Stimulated activated CD8-positive, alpha-beta memory T cell treated with anti-CD3 and anti-CD28 coated beads, Interleukin-15, amount 100 ng/mL, for 4 hours (primary cell): ENCODE results near the gene GPBAR1.
A peak's percentile ranks its signal among the peaks of the same experiment; 100 is the strongest.

Experiments used
- DNase-seq, 2 donors: peaks; one replicate each; pipeline ENCODE4 v3.0.0-alpha.2; 2020; ENCODE audit warnings: low read depth in 2 of 2

GPBAR1 gene

DNA sequence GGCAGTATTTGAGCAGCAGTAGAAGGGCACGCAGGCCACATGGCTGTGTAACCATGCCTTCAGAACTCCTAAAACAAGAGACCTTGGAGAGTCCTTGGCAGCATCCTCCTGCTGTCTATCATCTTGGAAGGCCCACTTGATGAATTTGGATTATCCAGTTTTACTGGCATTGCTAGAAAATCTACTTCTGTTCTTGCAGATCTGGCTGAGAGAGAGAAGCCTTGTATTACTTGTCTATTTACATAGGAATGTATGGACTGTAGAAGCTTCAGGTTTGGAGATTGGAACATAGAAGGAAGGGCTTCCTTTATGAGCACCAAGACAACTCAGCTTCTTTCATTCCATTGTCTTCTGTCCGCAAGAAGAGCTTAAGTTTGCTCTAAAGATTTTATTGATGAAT, 16.1 kb upstream of the GPBAR1 start:
- no peak for DNase-seq

GRCh38 chr2:218245214-218245613, 15.6 kb upstream of the GPBAR1 start:
- no peak for DNase-seq

GRCh38 chr2:218249691-218250090, 11.1 kb upstream of the GPBAR1 start:
- DNase-seq, result no peak

GRCh38 chr2:218252509-218253231, 8.1 kb upstream of the GPBAR1 start:
- no peak for DNase-seq

DNA sequence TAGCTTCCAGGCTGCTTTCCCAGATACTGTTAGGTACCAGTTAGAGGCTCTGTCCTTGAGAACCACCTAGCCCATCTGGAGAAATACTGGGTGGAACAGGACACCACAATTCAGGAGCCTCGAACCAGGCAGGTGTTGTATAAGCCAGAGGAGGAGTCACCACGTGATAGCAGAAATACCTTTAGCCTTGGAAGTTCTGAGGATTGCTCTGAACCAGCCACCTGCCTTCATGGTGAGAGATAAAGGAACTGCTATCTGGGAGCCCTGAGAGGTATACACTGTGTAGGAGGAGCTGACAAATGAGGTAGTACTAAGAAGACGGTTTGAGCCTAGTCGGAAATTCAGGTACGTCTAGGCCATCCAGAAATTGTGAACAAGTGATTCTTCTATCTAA, 7.6 kb upstream of the GPBAR1 start:
- no peak for DNase-seq

- no peak for DNase-seq
These were observed 5.4 kb upstream of the GPBAR1 start for GRCh38 chr2:218255446-218255845.

- no peak for DNase-seq
These were observed 4.0 kb upstream of the GPBAR1 start for GRCh38 chr2:218256612-218257350.

GRCh38 chr2:218257390-218257981, 3.3 kb upstream of the GPBAR1 start:
- peak in 1 of 2 donors; percentile 33 for DNase-seq

DNA sequence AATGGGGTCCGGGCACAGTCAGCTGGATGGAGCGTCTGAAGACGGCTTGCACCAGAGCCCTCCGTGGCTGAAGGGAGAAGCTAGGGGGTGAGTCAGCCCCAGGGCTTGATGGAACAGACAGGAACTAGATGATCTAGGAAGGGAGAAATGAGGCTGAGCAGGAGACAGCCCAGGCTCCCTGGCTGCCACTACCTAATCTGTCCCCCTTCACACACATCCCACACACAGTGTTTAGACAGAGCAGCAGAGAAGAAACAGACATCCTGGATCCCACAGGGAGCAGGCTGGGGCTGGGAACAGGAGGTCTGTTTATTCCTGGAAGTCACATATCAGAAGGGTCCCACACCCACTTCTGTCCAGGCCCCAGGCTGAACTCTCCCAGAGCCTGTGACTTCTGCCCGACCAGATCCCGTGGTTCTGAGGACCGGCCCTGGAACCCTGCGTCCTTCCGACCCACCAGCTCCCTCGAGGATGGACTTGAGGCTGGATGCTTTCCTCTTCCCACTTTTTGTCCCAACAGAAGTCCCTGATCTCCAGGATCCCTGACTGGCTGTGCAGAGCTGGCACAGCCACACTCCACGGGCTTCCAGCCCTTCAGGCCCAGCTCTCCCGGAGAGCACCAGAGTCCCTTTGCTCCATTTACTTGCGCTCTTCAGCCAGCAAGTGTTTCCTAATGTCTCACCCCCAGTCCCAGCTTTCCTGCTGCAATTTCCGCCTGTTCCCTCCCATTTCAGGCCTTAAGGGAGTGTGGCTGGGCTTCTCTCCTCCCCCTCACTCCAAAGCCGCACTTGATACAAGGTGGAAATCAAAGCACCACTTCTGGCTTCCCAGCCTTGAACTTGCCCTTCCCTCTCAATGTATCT, 1.5 kb upstream of the GPBAR1 start:
- DNase-seq, result no peak

DNA sequence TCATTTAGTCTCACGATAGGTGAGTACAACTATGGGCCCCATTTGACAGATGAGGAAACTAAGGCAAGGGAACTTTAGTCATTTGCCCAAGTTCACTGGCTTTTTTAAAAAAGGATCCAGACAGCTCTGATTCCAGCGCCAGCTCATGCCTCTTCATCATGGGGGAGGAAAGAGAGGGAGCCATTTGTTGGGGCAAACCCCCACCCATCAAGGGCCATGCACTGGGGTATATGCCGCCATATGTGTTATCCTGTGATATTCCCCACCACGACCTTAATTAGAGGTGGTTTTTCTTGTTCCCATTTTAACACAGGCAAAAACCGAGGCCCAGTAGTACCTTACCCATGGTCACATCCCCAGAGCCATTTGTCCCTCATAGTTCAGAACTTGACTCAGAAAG, 649 bp upstream of the GPBAR1 start:
- no peak for DNase-seq

GRCh38 chr2:218261423-218262236, 815 bp downstream of the GPBAR1 start:
- no peak for DNase-seq

GRCh38 chr2:218262237-218262600, 1.4 kb downstream of the GPBAR1 start:
- no peak for DNase-seq

DNA sequence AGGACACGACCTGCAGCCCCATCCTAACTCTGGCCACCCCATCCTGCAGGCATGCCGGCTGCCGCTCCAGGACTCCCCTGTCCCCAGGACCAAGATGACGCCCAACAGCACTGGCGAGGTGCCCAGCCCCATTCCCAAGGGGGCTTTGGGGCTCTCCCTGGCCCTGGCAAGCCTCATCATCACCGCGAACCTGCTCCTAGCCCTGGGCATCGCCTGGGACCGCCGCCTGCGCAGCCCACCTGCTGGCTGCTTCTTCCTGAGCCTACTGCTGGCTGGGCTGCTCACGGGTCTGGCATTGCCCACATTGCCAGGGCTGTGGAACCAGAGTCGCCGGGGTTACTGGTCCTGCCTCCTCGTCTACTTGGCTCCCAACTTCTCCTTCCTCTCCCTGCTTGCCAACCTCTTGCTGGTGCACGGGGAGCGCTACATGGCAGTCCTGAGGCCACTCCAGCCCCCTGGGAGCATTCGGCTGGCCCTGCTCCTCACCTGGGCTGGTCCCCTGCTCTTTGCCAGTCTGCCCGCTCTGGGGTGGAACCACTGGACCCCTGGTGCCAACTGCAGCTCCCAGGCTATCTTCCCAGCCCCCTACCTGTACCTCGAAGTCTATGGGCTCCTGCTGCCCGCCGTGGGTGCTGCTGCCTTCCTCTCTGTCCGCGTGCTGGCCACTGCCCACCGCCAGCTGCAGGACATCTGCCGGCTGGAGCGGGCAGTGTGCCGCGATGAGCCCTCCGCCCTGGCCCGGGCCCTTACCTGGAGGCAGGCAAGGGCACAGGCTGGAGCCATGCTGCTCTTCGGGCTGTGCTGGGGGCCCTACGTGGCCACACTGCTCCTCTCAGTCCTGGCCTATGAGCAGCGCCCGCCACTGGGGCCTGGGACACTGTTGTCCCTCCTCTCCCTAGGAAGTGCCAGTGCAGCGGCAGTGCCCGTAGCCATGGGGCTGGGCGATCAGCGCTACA, 2.1 kb downstream of the GPBAR1 start:
- DNase-seq, result no peak

- no peak for DNase-seq
These were observed 3.2 kb downstream of the GPBAR1 start for GRCh38 chr2:218263817-218264641.

DNA sequence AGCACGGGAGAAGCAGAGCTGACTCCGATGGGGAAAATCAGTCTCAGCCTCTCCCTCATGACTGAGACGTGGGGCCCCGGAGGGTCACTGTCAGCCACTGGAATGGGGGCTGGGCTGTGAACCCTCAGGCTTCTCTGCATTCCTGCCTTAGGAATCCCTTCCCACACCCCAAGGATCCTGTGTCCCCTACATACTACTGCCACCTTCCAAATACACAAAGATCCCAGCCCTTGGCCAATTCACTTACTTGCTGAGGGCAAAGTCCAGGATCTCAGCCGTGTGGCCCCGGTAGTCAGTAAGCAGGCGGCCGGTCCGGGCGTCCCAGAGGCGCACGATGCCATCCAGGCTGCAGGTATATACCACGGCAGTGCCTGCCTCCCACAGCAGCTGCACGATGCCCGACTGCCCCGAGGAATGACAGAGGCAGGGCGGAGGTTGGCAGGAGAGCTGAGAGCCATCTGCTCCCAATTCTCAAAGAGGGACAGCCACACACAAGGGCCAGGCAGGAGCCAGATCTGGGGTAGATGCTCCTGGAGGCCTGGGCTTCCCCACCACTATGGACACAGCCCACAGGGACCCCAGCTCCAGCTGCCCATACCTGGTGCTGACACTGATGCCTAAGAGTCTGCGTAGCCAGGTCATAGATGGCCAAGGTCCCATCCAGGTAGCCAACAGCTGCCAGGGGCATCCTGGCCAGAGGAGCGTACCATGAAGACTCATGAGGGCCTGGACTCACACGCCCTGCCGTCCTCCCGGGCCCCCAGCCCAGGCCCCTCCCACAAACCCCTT, 4.2 kb downstream of the GPBAR1 start:
- no peak for DNase-seq

DNA sequence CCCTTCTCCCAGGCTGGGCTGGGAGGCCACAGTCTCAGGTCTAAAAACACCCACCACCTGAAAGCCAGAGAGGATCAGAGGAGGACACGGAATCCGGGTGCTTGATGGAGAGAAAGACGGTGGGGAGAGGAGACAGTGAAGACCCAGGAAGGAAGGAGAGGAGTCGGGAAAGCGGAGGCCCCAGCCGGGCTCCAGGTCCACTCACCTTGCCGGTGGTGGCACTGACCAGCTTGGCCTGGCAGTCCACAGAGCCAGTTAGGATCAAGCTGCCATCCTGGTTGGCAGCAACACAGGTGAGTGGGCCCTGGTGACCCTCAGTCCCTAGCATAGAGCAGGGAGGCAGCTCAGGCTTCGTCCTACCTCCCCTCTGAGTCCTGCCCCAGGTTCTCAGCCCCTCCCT, 4.8 kb downstream of the GPBAR1 start:
- no peak for DNase-seq

DNA sequence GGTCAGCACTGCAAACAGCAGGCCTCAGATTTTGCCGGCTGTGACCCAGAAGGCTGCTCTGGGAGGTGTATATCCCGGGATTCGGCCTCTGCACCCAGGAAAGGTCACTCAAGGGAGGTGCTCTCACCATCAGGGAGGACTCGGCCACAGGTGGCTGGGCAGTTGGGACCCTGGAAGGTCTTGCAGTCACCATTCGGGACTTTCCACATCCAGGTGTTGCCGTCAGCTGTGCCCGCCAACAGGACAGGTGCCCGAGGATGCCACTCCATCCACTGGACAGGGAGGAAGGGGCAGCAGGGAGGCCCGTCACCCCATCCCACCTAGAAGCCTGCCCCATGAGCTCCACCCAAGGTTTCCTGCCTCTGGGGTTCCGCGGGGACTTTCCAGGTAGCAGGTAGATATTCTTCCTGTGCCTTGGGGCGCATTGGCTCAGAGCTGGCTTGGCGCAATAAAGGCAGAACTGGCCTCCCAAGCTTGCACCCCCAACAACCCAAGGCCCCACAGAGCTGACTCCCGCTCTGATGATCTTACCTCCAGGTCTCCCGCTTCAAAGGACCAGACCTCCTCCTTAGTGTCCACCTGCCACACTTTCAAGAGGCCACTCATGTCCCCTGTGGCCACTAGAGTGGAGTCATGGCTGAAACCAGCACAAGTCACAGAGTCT, 5.6 kb downstream of the GPBAR1 start:
- DNase-seq, result no peak

DNA sequence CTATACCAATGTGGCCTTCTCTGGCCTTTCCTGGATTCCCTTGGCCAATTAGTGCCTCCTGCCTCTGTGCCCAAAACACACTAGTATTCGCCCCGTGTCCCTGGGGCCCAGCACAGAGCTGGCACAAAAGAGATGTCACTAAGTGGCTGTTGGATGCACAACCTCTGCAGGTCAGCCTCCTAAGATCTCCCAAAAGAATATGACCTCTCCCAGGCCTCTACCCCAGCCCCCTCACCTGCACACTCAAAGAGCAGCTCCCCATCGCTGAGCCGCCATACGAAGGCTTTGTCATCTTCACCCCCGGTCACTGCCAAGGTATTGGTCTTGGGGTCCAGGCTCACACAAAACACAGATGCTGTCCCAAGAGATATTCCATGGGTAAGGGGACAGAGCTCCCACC, 6.4 kb downstream of the GPBAR1 start:
- DNase-seq, result no peak
